ENCODE data around the gene MYCN. TPM values are rescaled to one million over a fixed set of nuclear protein-coding genes. Genes with fewer than 3 reads are reported as not detected.

The MYCN gene
- polyA plus RNA-seq, 3 donors: not detected

DNA sequence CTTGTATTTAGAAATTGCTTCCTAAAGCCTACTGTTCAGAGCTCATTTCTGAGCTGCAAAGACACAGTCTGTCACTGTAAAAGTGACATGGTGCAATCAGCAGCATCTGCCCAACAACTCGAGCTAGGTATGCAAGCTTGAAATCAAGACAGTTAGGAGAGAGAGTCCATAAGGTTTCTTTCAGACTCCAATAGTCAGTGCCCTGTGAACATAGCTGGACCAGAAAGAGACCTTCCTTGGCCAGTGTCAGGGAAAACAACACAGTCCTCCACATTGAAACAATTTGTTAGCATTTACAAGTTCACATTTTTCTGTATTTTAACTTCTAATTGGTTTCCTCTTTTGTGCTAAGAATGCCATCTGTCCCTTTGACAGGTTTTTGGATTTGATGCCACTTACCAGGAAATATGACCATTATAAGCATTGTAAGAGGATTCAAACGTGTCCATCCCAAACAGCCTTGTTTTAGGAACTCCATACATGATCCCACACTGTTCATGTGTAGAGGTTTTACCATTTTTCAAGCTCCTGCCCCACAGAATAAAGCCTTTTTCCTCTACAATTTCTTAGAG lies 8.9 kb upstream of the MYCN start:
- Mint-ChIP-seq H3K4me1 (no peaks in the 10 kb centered on the region), H3K27ac (no peak overlapping the region), H3K36me3 (no peaks in the 10 kb centered on the region), H3K4me3 (no peak overlapping the region), H3K27me3 (ENCODE audit: low read depth in 3 of 3) (peaks cover 0 to 7% (median 1%) of the 10 kb centered on the region in 3 donors), H3K9me3 (no peaks in the 10 kb centered on the region)
- H3K36me3 ChIP-seq (replicated peaks in 1 of 2; ENCODE audit: control insufficient read depth in 1 of 2, insufficient read depth in 2 of 2, low read length in 2 of 2): no peaks in the 10 kb centered on the region
- WGBS (ENCODE audit: insufficient coverage): no CpG with 5 or more reads among the region's 2 CpGs
- no peak overlapping the region for H3K27ac ChIP-seq (ENCODE audit: low read depth in 1 of 2, low read length in 2 of 2)
- H3K9ac ChIP-seq (ENCODE audit: insufficient read depth, low read length, poor library complexity, severe bottlenecking): no peak overlapping the region
- H3K79me2 ChIP-seq (ENCODE audit: insufficient read depth, low read length): no peaks in the 10 kb centered on the region
- H3K4me2 ChIP-seq (replicated peaks; ENCODE audit: extremely low read depth, low read length, poor library complexity, severe bottlenecking): no peak overlapping the region
- H3K4me3 ChIP-seq (replicated peaks in 1 of 3; ENCODE audit: low read depth in 2 of 3, low read length in 3 of 3): no peak overlapping the region
- no peak overlapping the region for H2AFZ ChIP-seq (ENCODE audit: insufficient read depth, low read depth, low read length, poor library complexity, severe bottlenecking)
- no peak for TF ChIP-seq CTCF (IDR thresholded peaks at IDR 0.05)
- no peaks in the 10 kb centered on the region for H3K4me1 ChIP-seq (ENCODE audit: control insufficient read depth in 1 of 2, insufficient read depth in 2 of 2, low read length in 2 of 2)
- intact Hi-C loops (cut with micrococcal nuclease): no loop called here
- H4K20me1 ChIP-seq (ENCODE audit: insufficient read depth, low read length): no peaks in the 10 kb centered on the region
- no peaks in the 10 kb centered on the region for H3K9me3 ChIP-seq (replicated peaks in 1 of 2; ENCODE audit: control insufficient read depth in 1 of 2, insufficient read depth in 1 of 2, low read length in 2 of 2)
- DNase-seq: no peak
- H3K27me3 ChIP-seq (ENCODE audit: control insufficient read depth in 2 of 2, insufficient read depth in 2 of 2, low read length in 2 of 2): no peaks in the 10 kb centered on the region

DNA sequence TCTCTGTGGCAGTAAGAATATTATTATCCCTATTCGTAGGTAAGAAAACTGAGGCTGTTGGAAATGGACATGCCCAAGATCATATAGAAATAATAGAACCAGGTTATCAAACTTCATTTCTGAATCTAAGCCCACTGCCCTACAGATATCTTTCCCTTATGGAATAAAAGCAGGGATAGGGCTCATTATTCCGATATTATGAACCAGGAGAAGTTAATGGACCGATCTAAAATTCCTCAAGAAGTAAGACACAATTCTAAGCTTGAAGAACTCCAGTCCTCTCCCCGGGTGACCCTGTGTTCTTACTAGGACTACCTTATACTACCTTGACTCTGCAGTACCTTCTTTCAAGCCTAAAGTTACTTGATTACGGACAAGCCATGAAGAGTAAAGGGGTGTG lies 8.4 kb upstream of the MYCN start:
- Histone ChIP-seq H3K36me3 (replicated peaks in 1 of 2; ENCODE audit: control insufficient read depth in 1 of 2, insufficient read depth in 2 of 2, low read length in 2 of 2) (no peaks in the 10 kb centered on the region), H3K4me2 (replicated peaks; ENCODE audit: extremely low read depth, low read length, poor library complexity, severe bottlenecking) (no peak overlapping the region), H2AFZ (ENCODE audit: insufficient read depth, low read depth, low read length, poor library complexity, severe bottlenecking) (no peak overlapping the region), H3K4me3 (replicated peaks in 1 of 3; ENCODE audit: low read depth in 2 of 3, low read length in 3 of 3) (no peak overlapping the region), H4K20me1 (ENCODE audit: insufficient read depth, low read length) (no peaks in the 10 kb centered on the region), H3K27me3 (ENCODE audit: control insufficient read depth in 2 of 2, insufficient read depth in 2 of 2, low read length in 2 of 2) (no peaks in the 10 kb centered on the region), H3K79me2 (ENCODE audit: insufficient read depth, low read length) (no peaks in the 10 kb centered on the region), H3K9me3 (replicated peaks in 1 of 2; ENCODE audit: control insufficient read depth in 1 of 2, insufficient read depth in 1 of 2, low read length in 2 of 2) (no peaks in the 10 kb centered on the region), H3K4me1 (ENCODE audit: control insufficient read depth in 1 of 2, insufficient read depth in 2 of 2, low read length in 2 of 2) (no peaks in the 10 kb centered on the region), H3K27ac (ENCODE audit: low read depth in 1 of 2, low read length in 2 of 2) (no peak overlapping the region), H3K9ac (ENCODE audit: insufficient read depth, low read length, poor library complexity, severe bottlenecking) (no peak overlapping the region)
- intact Hi-C loops (cut with micrococcal nuclease): no loop called here
- H3K36me3 Mint-ChIP-seq: no peaks in the 10 kb centered on the region
- no peak overlapping the region for H3K27ac Mint-ChIP-seq
- no peak for TF ChIP-seq CTCF (IDR thresholded peaks at IDR 0.05)
- no peaks in the 10 kb centered on the region for H3K4me1 Mint-ChIP-seq
- H3K4me3 Mint-ChIP-seq: no peak overlapping the region
- WGBS (ENCODE audit: insufficient coverage): no CpG with 5 or more reads among the region's 5 CpGs
- H3K9me3 Mint-ChIP-seq: no peaks in the 10 kb centered on the region
- H3K27me3 Mint-ChIP-seq (ENCODE audit: low read depth in 3 of 3): peaks cover 1 to 9% (median 1%) of the 10 kb centered on the region in 3 donors
- no peak for DNase-seq

All from CD14-positive monocyte (primary cell).